H1 (cell line): ENCODE measurements around the gene UBE2O. TPM values are rescaled to one million over a fixed set of nuclear protein-coding genes. Genes with fewer than 3 reads are reported as not detected.
A peak's percentile ranks its signal among the peaks of the same experiment; 100 is the strongest.

Source experiments
- CTCF ChIA-PET: fragments of 300-600 bp; sonication (Branson Sonifier 250); formaldehyde crosslinking; loops from one replicate; lab custom pipeline; 2021; ENCODE audit not compliant: partially characterized antibody; lab: Charles Lee
- POLR2A ChIA-PET: fragments of 300-600 bp; sonication (Branson Sonifier 250); formaldehyde crosslinking; loops from one replicate; lab custom pipeline; 2021; ENCODE audit warnings: inconsistent platforms; ENCODE audit not compliant: partially characterized antibody; lab: Charles Lee
- DNase-seq, 2 experiments: peaks; one replicate each; pipeline versions ENCODE4 v3.0.0 to v3.0.0-alpha.2; 2010 to 2022; ENCODE audit warnings: low spot score in 2 of 2, low read depth in 1 of 2, mixed read lengths in 1 of 2
- FAIRE-seq: peaks from 2 replicates; lab custom pipeline; 2011; peaks lifted over from hg19 to GRCh38; lab: Jason Lieb, UNC
- H2AFZ ChIP-seq: 2 replicates; pipeline ENCODE4 v1.8.1; 2012; ENCODE audit warnings: low read length, inconsistent platforms
- H2AK5ac ChIP-seq: 2 replicates; pipeline ENCODE4 v1.6.1; 2013; ENCODE audit warnings: low read depth, low read length
- H2BK120ac ChIP-seq: replicated peaks from 2 replicates; pipeline ENCODE3; 2013; ENCODE audit warnings: low read depth, low read length, inconsistent platforms
- H2BK12ac ChIP-seq: 2 replicates; pipeline ENCODE4 v1.6.1; 2013; ENCODE audit warnings: low read depth, low read length
- H2BK15ac ChIP-seq: 2 replicates; pipeline ENCODE4 v1.6.1; 2013; ENCODE audit warnings: low read length
- H2BK20ac ChIP-seq: 2 replicates; pipeline ENCODE4 v1.6.1; 2013; ENCODE audit warnings: low read length
- H2BK5ac ChIP-seq: 2 replicates; pipeline ENCODE4 v1.6.1; 2013; ENCODE audit warnings: low read depth, low read length
- H3K14ac ChIP-seq: 2 replicates; pipeline ENCODE4 v1.6.1; 2013; ENCODE audit warnings: inconsistent platforms; ENCODE audit not compliant: insufficient read length
- H3K18ac ChIP-seq: 2 replicates; pipeline ENCODE4 v1.6.1; 2013; ENCODE audit warnings: low read length; ENCODE audit errors: extremely low read depth
- H3K23ac ChIP-seq: 2 replicates; pipeline ENCODE4 v1.6.1; 2013; ENCODE audit warnings: inconsistent platforms; ENCODE audit not compliant: insufficient read length
- H3K23me2 ChIP-seq: 2 replicates; pipeline ENCODE4 v1.6.1; 2013; ENCODE audit warnings: low read depth, low read length
- H3K27ac ChIP-seq: 2 replicates; pipeline ENCODE4 v1.6.1; 2011; ENCODE audit warnings: low read depth, low read length, inconsistent platforms
- H3K27me3 ChIP-seq, 4 experiments: replicated peaks in 1 of 4; 1 replicate in 1 of 4; 2 replicates in 3 of 4; pipeline versions ENCODE4 v1.6.1 to v1.8.1; 2011 to 2013; ENCODE audit warnings: low read length in 3 of 4, mild to moderate bottlenecking in 3 of 4, inconsistent platforms in 2 of 4, mixed read lengths in 2 of 4, moderate library complexity in 1 of 4; ENCODE audit not compliant: control insufficient read depth in 3 of 4, insufficient read depth in 3 of 4; ENCODE audit errors: extremely low read depth in 1 of 4
- H3K36me3 ChIP-seq, 4 experiments: 2 replicates each; pipeline versions ENCODE4 v1.6.1 to v1.8.1; 2011 to 2013; ENCODE audit warnings: mild to moderate bottlenecking in 4 of 4, low read length in 3 of 4, moderate library complexity in 2 of 4, control low read depth in 1 of 4, inconsistent platforms in 1 of 4; ENCODE audit not compliant: insufficient read depth in 4 of 4, control insufficient read depth in 2 of 4
- H3K4ac ChIP-seq: replicated peaks from 2 replicates; pipeline ENCODE3; 2013; ENCODE audit warnings: low read length, low read depth, mixed read lengths, inconsistent platforms; ENCODE audit not compliant: insufficient read length
- H3K4me1 ChIP-seq, 4 experiments: replicated peaks in 1 of 4; 1 replicate in 1 of 4; 2 replicates in 3 of 4; pipeline versions ENCODE4 v1.6.1 to v1.8.1; 2011 to 2013; ENCODE audit warnings: low read length in 3 of 4, inconsistent platforms in 2 of 4, mixed read lengths in 1 of 4; ENCODE audit not compliant: insufficient read depth in 4 of 4, control insufficient read depth in 3 of 4
- H3K4me2 ChIP-seq, 2 experiments: 2 replicates each; pipeline versions ENCODE4 v1.6.1 to v1.8.1; 2011 to 2013; ENCODE audit warnings: low read depth in 2 of 2, low read length in 2 of 2, control low read depth in 1 of 2, inconsistent platforms in 1 of 2, mild to moderate bottlenecking in 1 of 2; ENCODE audit not compliant: insufficient read depth in 1 of 2
- H3K4me3 ChIP-seq, 4 experiments: fragments of 200-600, 300-600 bp in 1 of 4; sonication (generic), shearing (Covaris generic), sonication (Bioruptor Twin) in 1 of 4; 2 replicates each; pipeline versions ENCODE4 v1.5.1 to v1.8.1; 2011 to 2016; ENCODE audit warnings: low read length in 4 of 4, low read depth in 3 of 4, control low read depth in 2 of 4, inconsistent platforms in 2 of 4, mild to moderate bottlenecking in 2 of 4, mixed read lengths in 1 of 4, moderate library complexity in 1 of 4; ENCODE audit not compliant: insufficient read depth in 2 of 4; ENCODE audit errors: extremely low read depth in 1 of 4
- H3K56ac ChIP-seq: replicated peaks from 2 replicates; pipeline ENCODE3; 2013; ENCODE audit warnings: low read depth, mild to moderate bottlenecking, mixed read lengths, low read length, inconsistent platforms; ENCODE audit not compliant: insufficient read length
- H3K79me1 ChIP-seq: 2 replicates; pipeline ENCODE4 v1.6.1; 2013; ENCODE audit warnings: low read depth, low read length, control low read depth
- H3K79me2 ChIP-seq, 2 experiments: 2 replicates each; pipeline versions ENCODE4 v1.6.1 to v1.8.1; 2012 to 2013; ENCODE audit warnings: low read length in 2 of 2, mild to moderate bottlenecking in 2 of 2, inconsistent platforms in 1 of 2; ENCODE audit not compliant: insufficient read depth in 2 of 2, control insufficient read depth in 1 of 2
- H3K9ac ChIP-seq, 4 experiments: replicated peaks in 1 of 4; 1 replicate in 1 of 4; 2 replicates in 3 of 4; pipeline versions ENCODE4 v1.6.1 to v1.8.1; 2011 to 2013; ENCODE audit warnings: low read depth in 3 of 4, low read length in 3 of 4, control low read depth in 2 of 4, mild to moderate bottlenecking in 2 of 4, moderate library complexity in 2 of 4, inconsistent platforms in 1 of 4; ENCODE audit errors: extremely low read depth in 1 of 4
- H3K9me3 ChIP-seq, 2 experiments: 2 replicates each; pipeline versions ENCODE4 v1.6.1 to v1.8.1; 2012 to 2013; ENCODE audit warnings: mild to moderate bottlenecking in 2 of 2, moderate library complexity in 2 of 2, control low read depth in 1 of 2, inconsistent platforms in 1 of 2, low read depth in 1 of 2, low read length in 1 of 2, mixed read lengths in 1 of 2; ENCODE audit not compliant: insufficient read depth in 2 of 2
- H4K20me1 ChIP-seq, 2 experiments: replicated peaks in 1 of 2; 2 replicates each; pipeline versions ENCODE3 to v1.8.1; 2011 to 2013; ENCODE audit warnings: inconsistent platforms in 2 of 2, low read length in 2 of 2, mild to moderate bottlenecking in 1 of 2; ENCODE audit not compliant: insufficient read depth in 2 of 2, control insufficient read depth in 1 of 2
- H4K5ac ChIP-seq: 2 replicates; pipeline ENCODE4 v1.6.1; 2013; ENCODE audit warnings: low read length, low read depth, mixed read lengths, inconsistent platforms; ENCODE audit not compliant: insufficient read length
- H4K8ac ChIP-seq: 2 replicates; pipeline ENCODE4 v1.8.0; 2013; ENCODE audit warnings: mild to moderate bottlenecking, moderate library complexity, low read length, inconsistent platforms; ENCODE audit not compliant: insufficient read depth; ENCODE audit errors: extremely low read depth
- H4K91ac ChIP-seq: replicated peaks from 2 replicates; pipeline ENCODE3; 2013; ENCODE audit warnings: low read length, mixed read lengths, inconsistent platforms; ENCODE audit not compliant: insufficient read length
- E2F6 ChIP-seq: IDR thresholded peaks from 2 replicates; pipeline ENCODE4 v1.6.1; 2012; ENCODE audit warnings: inconsistent platforms
- FOSL1 ChIP-seq: IDR thresholded peaks from 2 replicates; pipeline ENCODE4 v1.6.1; 2011; ENCODE audit warnings: mild to moderate bottlenecking, low read depth, low read length, moderate library complexity; ENCODE audit not compliant: insufficient read depth
- HDAC2 ChIP-seq, 2 experiments: fragments of 300-600 bp in 1 of 2; sonication (generic) in 1 of 2; IDR thresholded peaks; 2 replicates each; pipeline ENCODE4 v1.6.1; 2011 to 2012; ENCODE audit warnings: low read depth in 2 of 2, low read length in 2 of 2, mild to moderate bottlenecking in 2 of 2, moderate library complexity in 2 of 2, borderline replicate concordance in 1 of 2, inconsistent platforms in 1 of 2
- MAX ChIP-seq: IDR thresholded peaks from 2 replicates; pipeline ENCODE4 v1.6.1; 2012; ENCODE audit warnings: inconsistent platforms
- PHF8 ChIP-seq: fragments of 200-600 bp; sonication (generic); conservative IDR thresholded peaks from 2 replicates; pipeline ENCODE4 v1.7.1; 2012; ENCODE audit warnings: low read depth, mild to moderate bottlenecking, inconsistent platforms, low read length, moderate library complexity
- SAP30 ChIP-seq: fragments of 300-600 bp; sonication (generic); IDR thresholded peaks from 2 replicates; pipeline ENCODE4 v1.7.1; 2012; ENCODE audit warnings: low read length, moderate library complexity, mild to moderate bottlenecking, inconsistent platforms; ENCODE audit not compliant: insufficient read depth, insufficient replicate concordance
- TAF7 ChIP-seq: optimal IDR thresholded peaks from 2 replicates; pipeline ENCODE3; 2011; ENCODE audit warnings: low read depth, mild to moderate bottlenecking, inconsistent platforms, low read length, moderate library complexity, borderline replicate concordance
- USF2 ChIP-seq: IDR thresholded peaks from 2 replicates; pipeline ENCODE4 v1.6.1; 2011; ENCODE audit warnings: low read length, improper control_type of control experiment
- YY1 ChIP-seq: IDR thresholded peaks from 2 replicates; pipeline ENCODE4 v1.6.1; 2011; ENCODE audit warnings: low read depth, mild to moderate bottlenecking, low read length
- WGBS, 2 experiments: shearing (Covaris generic) in 1 of 2; methylation state at CpG; one replicate each; pipeline versions ENCODE4 v1.1.6 to v1.1.7; 2013 to 2015; ENCODE audit warnings: low lambda C conversion rate in 2 of 2, mixed read lengths in 2 of 2, inconsistent platforms in 1 of 2, low coverage in 1 of 2, missing lambda C conversion rate in 1 of 2; ENCODE audit not compliant: insufficient replicate concordance in 2 of 2, insufficient coverage in 1 of 2, insufficient read length in 1 of 2; ENCODE audit errors: extremely low coverage in 1 of 2, missing lambda C conversion rate in 1 of 2; 5-methylcytosine and 5-hydroxymethylcytosine counted together
- polyA plus RNA-seq, 7 experiments: library from polyadenylated mRNA; depleted of rRNA in 3 of 7; stranded (reverse) in 5 of 7; unstranded in 2 of 7; fragments of >200 nt in 5 of 7; fragments of 200-250 nt in 2 of 7; gene quantifications; 1 replicate in 5 of 7; 2 replicates in 1 of 7; 4 replicates in 1 of 7; pipeline versions ENCODE4 v1.2.1 to v1.2.3, GENCODE V29; 2011 to 2013; ENCODE audit warnings: missing spikeins in 2 of 7, mixed read lengths in 2 of 7
- total RNA-seq: library from RNA; stranded (reverse); fragmentation: NEBNext Ultra II Directional; extraction: Animal tissue kit (Norgen Biotek cat#: 25700); gene quantifications from 2 replicates; pipeline ENCODE4 v1.2.1, GENCODE V29; 2021

UBE2O gene
- total and polyA plus RNA-seq, 2 of the 8 experiments (the other 6 are each of a cell fraction or from before 2014, with no cell fraction given) = 24.4 to 63.0 TPM

- H2BK5ac ChIP-seq = 0 out of 2 replicates have a peak overlapping the region, but pooled peaks have one; percentile 5
- WGBS, 2 experiments = 88% methylated on average over 20 of the region's 20 CpGs; no CpG with 5 or more reads in 1 of the 2 experiments
- no peak overlapping the region for H3K4ac ChIP-seq
- peaks cover 40 to 76% (median 68%) of the 10 kb centered on the region in 4 experiments for H3K36me3 ChIP-seq
- H3K9ac ChIP-seq = no peak overlapping the region
- H2AFZ ChIP-seq = no peak overlapping the region
- no peak overlapping the region for H2BK15ac ChIP-seq
- no peaks in the 10 kb centered on the region; the same call in 1 of the 2 replicates for H3K79me1 ChIP-seq
- H3K4me2 ChIP-seq = no peak overlapping the region
- no peak overlapping the region for H4K91ac ChIP-seq
- no peak overlapping the region for H3K14ac ChIP-seq
- no peak overlapping the region for H3K23ac ChIP-seq
- H2BK120ac ChIP-seq = no peak overlapping the region
- H3K23me2 ChIP-seq = no peaks in the 10 kb centered on the region
- no peak overlapping the region for H3K18ac ChIP-seq
- H4K8ac ChIP-seq = peak overlapping the region; percentile 57
- H2BK20ac ChIP-seq = no peak overlapping the region
- H4K5ac ChIP-seq = no peak overlapping the region
- no peak overlapping the region for H3K27ac ChIP-seq
- no peak overlapping the region for H2BK12ac ChIP-seq
- DNase-seq = no peak
- POLR2A ChIA-PET = interaction anchor here (0.7 to 1.2 kb wide), 2 partner anchors 11 to 12 kb away, joined by 3 read pairs; no protein-coding TSS in a partner anchor
- H4K20me1 ChIP-seq = peaks cover 8 to 11% of the 10 kb centered on the region in 2 experiments
- H3K27me3 ChIP-seq = no peaks in the 10 kb centered on the region
- no peak overlapping the region for H2AK5ac ChIP-seq
- H3K4me1 ChIP-seq = no peaks in the 10 kb centered on the region
- H3K9me3 ChIP-seq = no peaks in the 10 kb centered on the region
- CTCF ChIA-PET = interaction anchor here (0.6 to 28.1 kb wide), 41 partner anchors 7 to 367 kb away, joined by 3 to 635 read pairs (median 7); partner anchors contain the start of genes AANAT, PRPSAP1, QRICH2 and RHBDF2
- no peak overlapping the region for H3K56ac ChIP-seq
- H3K79me2 ChIP-seq = no peaks in the 10 kb centered on the region
- H3K4me3 ChIP-seq = no peak overlapping the region
- FAIRE-seq = no peak
- TF ChIP-seq PHF8 = no peak
- TF ChIP-seq SAP30 = no peak
- no peak for TF ChIP-seq HDAC2 (IDR thresholded peaks at IDR 0.05; ENCODE audit: borderline replicate concordance in 1 of 2, low read depth in 2 of 2, low read length in 2 of 2)
- no peak for TF ChIP-seq MAX
- TF ChIP-seq YY1 = no peak
- no peak for TF ChIP-seq USF2
- no peak for TF ChIP-seq FOSL1
- no peak for TF ChIP-seq E2F6
- no peak for TF ChIP-seq TAF7
These were observed 54.3 kb downstream of the UBE2O start for GRCh38 chr17:76398523-76399174.
